WI38 (cell line): ENCODE measurements around the gene SPRYD3.

Source experiments
- H3K4me3 ChIP-seq: 2 replicates; pipeline ENCODE4 v1.5.1; 2011; ENCODE audit warnings: low read depth, mild to moderate bottlenecking, control low read depth, low read length
- TF ChIP-seq, protein P1 (sequence below): IDR thresholded peaks from 2 replicates; pipeline ENCODE4 v1.5.1; 2012; ENCODE audit warnings: low read depth, mild to moderate bottlenecking, control low read depth, low read length

SPRYD3 gene

DNA sequence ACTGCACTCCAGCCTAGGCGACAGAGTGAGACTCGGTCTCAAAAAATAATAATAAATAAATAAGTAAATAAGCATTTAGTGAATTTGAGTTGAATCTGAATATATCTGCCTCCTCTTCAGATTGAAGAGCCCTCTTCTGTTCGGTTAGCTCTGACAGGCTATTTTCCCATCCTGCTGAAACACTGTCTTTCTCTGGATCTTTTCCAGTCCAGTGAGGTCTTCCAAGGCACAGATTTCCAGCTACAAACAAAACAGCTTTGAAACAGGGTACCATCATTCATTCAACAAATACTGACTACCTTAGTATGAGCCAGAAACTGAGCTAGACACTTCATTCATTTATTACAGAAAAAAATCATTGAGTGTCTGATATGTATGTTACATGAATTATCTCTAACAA is 7.2 kb upstream of the SPRYD3 start:
- TF ChIP-seq, protein P1, sequence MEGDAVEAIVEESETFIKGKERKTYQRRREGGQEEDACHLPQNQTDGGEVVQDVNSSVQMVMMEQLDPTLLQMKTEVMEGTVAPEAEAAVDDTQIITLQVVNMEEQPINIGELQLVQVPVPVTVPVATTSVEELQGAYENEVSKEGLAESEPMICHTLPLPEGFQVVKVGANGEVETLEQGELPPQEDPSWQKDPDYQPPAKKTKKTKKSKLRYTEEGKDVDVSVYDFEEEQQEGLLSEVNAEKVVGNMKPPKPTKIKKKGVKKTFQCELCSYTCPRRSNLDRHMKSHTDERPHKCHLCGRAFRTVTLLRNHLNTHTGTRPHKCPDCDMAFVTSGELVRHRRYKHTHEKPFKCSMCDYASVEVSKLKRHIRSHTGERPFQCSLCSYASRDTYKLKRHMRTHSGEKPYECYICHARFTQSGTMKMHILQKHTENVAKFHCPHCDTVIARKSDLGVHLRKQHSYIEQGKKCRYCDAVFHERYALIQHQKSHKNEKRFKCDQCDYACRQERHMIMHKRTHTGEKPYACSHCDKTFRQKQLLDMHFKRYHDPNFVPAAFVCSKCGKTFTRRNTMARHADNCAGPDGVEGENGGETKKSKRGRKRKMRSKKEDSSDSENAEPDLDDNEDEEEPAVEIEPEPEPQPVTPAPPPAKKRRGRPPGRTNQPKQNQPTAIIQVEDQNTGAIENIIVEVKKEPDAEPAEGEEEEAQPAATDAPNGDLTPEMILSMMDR: no peak
- H3K4me3 ChIP-seq: no peak overlapping the region

DNA sequence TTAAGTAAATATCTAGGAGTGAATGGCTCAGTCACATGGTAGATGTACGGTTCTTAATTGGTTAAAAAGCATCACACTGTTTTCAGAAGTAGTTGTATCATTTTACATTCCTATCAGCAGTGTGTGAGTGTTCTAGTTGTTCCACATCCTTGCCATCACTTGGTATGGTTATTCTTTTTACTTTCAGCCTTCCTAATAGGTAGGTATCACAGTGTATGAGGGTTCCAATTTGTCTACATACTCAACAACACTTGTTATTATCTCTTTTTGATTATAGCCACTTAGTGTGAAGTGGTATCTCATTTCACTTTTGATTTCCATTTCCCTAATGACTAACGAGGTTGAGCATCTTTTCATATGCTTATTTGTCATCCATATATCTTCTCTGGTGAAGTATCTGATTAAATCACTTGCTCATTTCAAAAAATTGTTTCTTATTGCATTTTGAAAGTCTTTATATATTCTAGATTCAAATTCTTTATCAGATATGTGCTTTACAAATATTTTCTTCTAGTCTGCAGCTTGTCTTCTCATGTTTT is 3.5 kb upstream of the SPRYD3 start:
- H3K4me3 ChIP-seq: no peak overlapping the region
- TF ChIP-seq, protein P1: no peak

DNA sequence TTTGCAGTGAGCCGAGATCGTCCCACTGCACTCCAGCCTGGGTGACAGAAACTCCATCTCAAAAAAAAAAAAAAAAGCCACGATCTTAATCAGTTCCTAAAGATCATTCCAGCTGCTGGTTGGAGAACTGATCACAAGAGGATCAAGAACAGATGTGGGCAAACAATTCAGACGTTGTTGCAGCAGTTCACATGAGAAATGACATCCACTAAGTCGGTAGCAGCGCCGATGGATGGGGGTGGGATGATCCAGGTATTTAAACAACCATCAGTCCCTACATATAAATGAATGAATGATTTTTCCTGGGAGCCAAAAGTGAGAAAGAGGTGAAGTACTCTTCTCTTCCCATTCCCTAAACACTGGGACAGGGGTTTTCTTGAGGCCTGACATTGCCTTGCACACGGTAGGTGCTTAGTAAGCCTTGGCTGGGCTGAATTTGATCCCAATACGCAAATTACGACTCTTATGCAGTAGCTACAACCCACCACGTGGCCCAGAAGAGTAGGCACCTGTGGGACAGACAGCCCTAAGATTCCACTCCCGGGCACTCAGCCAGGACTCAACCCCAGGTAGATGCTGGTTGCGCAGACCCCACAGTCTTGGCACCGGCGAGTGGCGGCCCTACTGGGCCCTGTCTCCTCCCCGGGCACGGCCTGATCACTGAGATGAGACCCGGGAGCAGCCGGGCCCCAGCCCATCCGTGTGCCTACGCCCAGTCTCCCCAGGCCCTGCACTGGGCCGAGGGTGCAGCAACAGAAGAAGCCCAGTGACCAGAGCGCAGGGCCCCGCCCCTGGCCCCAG is 565 bp downstream of the SPRYD3 start:
- TF ChIP-seq, protein P1: no peak

DNA sequence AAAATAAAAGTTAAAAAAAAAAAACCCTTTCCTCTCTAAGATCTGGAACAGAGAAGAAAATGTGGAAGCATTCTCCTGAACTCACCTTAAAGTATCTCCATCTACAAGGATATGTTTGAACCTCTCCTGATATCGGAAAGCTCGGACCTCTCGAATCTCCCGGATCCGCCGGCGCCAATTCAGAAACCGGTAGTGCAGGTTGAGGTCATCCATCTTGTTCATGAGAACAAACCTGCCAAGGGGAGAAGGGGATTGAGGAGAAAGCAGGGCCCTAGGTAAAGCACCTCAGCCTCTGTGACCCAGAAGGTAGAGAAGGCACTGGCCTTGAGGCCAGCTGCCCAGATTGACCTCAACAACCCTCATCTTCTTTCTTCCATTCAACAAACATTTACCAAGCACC is 2.2 kb downstream of the SPRYD3 start:
- TF ChIP-seq, protein P1: no peak
- no peak overlapping the region for H3K4me3 ChIP-seq

More for the DNA sequence above, 565 bp downstream of the SPRYD3 start:
- H3K4me3 ChIP-seq: peak overlapping the region; percentile 79

DNA sequence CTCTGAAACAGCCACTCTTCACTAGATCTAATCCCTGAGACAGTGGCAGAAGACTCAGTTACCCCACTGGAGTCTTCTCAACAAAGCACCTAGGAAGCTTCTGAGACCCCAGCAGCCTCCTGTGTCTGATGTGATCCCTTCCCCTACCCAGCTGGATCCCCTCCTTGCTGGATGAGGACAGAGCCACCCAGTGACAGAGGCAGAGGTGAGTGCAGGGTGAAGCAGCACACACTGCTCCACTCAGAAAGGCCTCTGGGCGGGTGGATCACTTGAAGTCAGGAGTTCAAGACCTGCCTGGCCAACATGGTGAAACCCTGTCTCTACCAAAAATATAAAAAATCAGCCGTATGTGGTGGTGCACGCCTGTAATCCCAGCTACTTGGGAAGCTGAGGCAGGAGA is 2.7 kb downstream of the SPRYD3 start:
- TF ChIP-seq, protein P1: no peak
- H3K4me3 ChIP-seq: no peak overlapping the region

DNA sequence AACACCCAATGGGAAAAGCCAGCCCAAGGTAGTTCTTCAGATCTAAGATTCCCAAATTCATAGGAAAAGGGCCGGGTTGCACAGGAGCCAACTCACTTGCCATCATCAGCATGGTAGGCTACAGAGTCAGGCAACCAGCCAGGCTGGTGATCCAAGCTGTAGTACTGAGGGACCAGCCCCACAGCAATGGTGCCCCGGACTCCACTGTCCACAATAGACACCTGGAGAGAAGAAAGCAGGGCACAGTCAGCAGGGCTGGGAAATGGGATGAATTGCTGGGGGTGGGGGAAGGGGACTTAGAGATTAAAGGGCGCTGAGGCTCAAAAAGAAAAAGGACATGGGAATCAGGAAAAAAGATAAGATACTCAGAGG is 4.2 kb downstream of the SPRYD3 start:
- TF ChIP-seq, protein P1: no peak
- H3K4me3 ChIP-seq: no peak overlapping the region

DNA sequence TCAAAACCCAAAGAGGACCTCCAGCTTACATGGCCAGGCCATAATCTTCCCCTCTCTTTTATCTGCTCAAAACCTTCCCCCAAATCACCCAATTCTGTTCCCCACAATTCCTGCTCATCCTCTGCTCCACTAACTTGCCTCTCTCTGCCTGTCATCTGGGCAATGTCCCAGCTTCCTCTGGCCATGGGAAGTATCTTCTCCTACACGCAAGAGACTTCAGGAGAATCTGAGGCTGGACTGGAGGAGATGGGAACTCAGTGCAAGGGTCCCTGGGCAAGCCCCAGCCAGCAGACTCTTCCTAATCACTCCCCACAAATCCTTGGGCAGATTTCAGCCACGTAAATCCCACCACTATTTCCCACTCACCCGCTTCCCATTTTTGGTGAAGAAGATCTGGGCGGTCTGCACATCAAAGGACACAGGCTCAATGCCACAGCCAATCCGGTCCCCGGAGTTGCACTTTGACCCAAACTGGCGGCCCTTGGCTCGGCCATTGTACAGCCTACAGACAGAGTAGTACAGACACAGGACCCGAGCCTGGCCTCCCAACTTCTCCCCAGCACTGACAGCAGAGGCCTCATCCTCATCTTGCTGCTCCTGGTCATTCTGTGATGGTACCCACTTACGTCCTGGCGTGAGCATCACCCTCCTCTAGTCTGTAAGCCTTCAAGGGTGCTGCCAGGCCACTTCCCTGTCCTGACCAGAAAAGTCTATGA is 4.7 kb downstream of the SPRYD3 start:
- TF ChIP-seq, protein P1: no peak
- H3K4me3 ChIP-seq: no peak overlapping the region
